ENCODE measurements around the gene BAIAP2L2.
"Not testable (repeated sequence)": the region's sequence is repeated elsewhere in the genome, so short reads cannot be mapped to it uniquely, and the experiment has no call there.

BAIAP2L2 gene

DNA sequence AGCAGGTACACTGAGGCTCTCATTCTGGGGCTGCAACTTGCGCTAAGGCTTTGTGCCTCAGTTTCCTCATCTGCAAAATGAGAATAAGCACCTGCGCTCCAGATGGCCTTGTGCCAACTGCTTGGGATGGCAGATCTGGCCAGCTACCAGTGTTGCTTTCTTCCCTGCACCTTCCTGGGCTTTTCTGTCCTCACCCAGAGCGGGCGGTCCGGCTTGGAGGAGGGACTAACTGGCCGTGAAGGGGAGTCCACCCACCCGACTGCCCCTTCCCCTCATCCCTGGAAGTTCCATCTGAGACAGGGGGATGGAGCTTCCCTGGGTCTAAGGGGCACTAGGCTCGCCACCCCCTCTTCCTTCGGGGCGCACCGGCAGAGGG lies 30.0 kb downstream of the BAIAP2L2 start:
- DNase-seq = no peak

DNA sequence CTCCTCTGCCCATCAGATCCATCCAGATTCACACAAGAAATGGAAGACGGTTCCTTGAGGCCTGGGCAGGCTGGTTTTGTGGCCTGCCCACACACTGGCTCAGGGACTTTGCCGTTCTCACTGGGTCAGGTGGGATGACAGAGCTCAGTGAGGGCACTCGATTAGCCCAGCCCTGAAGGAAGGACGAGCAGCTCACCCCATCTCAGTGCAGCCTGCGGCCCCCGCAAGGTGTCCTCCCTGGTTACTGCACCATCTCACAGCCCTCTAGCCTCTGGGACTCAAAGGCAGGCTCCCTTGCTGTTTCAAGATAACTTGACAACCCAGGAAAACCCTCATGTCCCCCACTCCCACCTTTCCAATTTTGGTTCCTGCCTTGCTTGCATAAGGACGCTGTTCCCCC lies 30.7 kb downstream of the BAIAP2L2 start:
- DNase-seq = no peak

DNA sequence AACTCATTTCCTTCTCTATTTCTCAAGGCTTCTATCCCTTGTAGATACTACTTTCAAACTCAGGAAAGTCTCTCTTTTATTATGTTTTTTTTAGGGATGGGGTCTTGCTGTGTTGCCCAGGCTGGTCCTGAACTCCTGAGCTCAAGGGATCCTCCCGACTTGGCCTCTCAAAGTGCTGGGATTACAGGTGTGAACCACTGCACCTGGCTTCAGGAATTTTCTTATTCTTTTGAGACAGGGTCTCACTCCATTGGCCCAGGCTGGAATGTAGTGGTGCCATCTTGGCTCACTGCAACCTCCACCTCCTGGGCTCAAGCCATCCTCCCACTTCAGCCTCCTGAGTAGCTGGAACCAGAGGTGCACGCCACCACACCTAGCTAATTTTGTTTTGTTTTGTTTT lies 31.3 kb downstream of the BAIAP2L2 start:
- DNase-seq = not testable (repeated sequence)

DNA sequence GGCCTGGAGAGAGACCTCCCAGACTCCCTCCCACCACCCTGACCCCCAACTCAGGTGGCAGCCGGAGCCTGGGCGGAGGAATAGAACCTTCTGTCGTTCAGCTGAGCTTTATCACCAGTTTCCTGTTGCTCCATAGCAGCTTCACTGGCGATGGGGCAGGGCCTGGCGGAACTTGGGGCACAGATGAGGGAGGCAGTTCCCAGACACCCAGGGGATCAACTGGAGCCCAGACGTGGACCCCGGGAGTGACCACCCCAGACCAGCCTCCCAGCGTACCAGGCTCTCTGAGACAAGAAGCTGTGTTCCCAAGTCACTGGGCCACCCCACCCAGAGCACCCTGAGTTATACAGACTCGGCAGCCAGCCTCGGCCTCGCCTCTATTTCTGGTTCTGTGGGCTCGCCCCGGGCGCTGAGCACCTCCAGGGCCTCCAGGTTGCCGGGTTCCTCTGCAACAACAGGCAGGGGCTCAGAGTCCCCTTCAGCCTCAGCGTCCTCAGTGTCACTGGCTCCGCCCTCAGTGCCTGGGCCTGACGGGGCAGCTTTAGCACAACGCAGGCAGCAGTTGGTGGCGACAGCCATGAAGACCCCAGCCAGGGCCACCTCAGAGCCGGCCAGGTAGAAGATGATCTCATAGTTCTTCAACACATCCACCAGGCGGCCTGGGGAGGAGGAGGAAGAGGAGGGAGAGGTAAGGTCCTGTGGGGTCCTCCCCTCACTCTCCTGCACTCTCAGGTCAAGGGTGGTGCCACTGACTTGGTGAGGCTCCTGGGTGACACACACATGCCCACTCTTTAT lies 32.2 kb downstream of the BAIAP2L2 start:
- DNase-seq = no peak

DNA sequence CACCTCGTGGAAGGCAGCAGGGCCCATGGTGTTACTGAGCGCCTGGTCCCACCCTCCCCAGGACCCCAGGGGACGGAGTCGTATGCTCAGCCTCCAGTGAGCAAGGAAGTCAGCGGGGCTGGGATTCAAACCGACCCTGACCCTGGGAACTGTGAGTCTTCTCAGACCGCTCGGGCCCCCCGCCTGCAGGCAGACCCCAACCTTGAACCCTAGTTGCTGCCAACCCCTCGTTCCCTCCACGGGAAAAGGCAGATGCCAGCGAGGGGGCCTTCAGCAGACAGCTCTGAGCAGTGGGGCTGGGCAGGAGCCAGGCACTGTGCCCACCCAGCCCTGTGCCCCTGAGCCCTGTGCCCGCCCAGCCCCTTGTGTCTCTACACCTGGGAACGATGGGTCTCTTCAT lies 32.9 kb downstream of the BAIAP2L2 start:
- no peak for DNase-seq

DNA sequence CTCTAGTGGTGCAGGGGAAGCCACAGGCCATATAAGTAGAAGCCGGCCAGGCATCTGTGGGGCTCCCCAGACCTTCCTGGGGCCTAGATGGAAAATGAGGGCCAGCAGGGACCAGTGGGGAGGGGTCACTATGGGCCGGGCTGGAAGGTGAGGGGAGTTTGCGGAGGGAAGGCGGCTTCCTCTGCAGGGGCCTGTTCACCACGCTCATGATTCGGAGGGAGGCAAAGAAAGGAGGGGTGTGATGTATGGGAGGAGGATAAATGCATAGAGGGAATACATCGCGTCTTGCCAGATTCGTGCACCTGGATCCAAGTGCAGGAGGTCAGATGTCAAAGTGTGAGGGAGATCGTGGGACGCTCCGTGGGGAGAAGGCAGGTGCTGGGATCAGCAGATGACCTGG lies 33.4 kb downstream of the BAIAP2L2 start:
- DNase-seq = no peak

DNA sequence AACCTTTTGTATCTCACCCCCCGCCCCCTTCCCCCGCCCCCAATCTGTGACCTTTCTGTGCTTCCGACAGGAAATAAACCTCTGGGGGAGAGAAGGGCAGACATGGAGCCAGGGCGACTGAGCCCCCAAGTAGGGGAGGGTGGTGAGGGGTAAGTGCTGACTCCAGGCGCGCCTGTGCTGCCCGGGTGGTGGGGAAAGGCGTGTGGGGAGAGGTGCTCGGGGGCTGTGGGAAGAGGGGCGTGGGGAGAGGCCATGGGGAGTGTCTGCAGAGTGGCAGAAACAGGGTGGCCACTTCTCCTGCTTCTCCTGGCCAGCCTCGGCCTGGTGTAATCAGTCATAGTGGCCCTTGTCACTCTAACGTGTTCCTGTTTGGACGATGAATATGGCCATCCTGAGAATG lies 34.5 kb downstream of the BAIAP2L2 start:
- no peak for DNase-seq

DNA sequence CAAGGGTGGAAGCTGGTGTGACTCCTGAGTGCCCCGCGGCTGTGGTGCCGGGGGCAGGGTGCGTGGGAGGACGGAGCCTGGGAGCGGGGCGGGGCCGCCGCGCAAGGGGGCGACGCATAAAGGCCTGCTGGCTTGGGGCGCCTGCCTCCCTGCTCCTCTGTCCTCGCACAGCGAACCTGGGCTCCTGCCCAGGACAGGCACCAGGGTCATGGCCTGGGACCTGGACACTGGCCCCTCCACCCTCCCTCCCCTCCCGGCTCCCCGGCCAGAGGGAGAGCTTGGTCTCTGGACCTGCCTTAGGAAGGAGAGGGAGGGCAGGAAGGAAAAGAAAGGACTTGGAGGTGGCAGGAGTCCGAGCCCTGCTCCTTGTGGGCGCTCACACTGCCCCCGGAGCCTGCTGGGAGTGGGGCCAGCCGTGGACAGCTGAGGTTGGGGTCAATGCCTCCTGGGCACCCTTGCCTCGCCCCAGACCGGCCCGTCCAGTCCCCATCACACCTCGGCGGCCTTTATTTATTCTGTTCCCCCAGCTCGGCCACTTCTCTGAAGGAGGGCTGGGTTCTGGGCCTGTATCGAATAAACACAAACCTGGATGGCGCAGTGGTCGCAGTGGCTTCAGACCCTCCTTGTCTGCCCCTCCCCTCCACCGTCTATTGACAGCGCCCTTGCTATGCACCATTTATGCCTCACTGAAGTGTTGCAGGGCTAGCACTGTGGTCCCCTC lies 35.2 kb downstream of the BAIAP2L2 start:
- DNase-seq = no peak

DNA sequence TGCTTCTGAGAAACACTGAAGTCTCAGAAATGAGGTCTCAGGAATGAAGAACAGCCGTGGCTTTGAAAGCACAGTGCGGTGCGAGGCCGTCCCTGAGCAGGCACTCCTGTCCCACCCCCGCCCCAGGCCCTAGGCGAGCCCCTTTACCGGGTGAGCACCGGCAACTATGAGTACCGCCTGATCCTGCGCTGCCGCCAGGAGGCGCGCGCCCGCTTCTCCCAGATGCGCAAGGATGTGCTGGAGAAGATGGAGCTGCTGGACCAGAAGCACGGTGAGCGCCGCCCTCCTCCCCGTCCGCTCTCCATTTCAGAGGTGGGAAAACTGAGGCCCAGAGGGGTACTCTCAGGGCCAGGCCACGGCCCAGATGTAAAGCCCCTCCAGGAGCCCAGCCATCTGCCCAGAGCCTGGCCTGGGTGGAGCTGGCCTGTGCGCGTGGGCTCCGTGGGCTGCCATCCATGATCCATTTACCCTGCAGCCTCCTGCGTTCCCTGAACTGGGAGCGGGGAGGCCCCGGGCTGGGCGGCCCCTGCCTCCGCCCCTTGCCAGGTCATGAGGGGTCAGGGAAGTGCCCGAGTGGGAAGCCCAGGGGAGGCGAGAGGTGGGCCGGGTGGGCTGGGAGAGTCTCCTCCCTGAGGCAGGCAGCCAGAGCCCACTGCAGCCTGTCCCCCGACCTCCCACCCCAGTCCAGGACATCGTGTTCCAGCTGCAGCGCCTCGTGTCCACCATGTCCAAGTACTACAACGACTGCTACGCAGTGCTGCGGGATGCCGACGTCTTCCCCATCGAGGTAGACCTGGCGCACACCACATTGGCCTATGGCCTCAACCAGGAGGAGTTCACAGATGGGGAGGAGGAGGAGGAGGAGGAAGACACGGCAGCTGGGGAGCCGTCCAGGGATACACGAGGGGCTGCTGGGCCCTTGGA lies 36.0 kb downstream of the BAIAP2L2 start:
- DNase-seq = no peak

DNA sequence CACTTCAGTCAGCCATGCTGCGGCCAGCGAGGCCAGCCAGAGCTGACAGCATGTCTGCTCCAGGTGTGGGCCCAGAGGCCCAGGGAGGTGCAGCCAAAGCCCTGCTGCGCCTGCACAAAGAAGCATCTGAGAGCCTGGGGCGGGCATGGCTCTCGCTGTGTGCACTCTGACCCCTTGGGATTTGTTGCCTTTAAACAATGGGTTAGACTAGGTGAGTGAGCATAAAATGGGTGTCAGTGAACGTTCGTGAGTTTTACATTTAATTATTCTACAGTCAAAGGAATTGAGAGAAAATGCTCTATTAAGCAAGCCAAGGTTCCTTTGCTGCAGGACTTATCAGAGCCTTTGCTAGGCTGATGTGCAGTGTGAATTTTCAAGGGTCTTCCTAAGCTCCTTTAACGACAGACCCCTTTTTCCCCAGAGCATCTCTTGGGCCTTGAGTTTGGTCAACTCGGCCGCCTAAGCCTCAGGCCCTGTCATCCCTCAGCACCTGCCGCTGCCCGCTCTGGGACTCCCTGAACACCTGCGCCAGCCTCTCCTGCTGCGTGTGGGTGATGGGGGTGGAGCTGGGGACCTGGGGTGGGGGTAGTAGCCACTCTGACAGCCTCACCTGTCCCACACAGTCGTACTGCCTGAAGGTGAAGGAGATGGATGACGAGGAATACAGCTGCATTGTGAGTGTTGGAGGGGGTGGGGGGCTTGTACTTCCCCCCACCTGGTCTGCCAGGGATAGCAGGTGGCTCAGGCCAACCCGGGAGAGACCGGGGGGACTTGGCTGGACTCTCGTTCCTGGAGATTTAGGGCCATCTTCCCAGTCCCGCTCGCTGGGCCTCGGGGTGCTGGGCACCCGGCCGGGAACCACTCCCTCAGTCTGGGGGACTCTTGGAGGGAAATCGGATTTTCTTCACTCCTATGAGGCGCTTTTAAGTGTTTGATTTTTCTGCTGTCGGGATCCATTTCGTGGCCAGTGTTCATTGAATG lies 37.0 kb downstream of the BAIAP2L2 start:
- DNase-seq = no peak

DNA sequence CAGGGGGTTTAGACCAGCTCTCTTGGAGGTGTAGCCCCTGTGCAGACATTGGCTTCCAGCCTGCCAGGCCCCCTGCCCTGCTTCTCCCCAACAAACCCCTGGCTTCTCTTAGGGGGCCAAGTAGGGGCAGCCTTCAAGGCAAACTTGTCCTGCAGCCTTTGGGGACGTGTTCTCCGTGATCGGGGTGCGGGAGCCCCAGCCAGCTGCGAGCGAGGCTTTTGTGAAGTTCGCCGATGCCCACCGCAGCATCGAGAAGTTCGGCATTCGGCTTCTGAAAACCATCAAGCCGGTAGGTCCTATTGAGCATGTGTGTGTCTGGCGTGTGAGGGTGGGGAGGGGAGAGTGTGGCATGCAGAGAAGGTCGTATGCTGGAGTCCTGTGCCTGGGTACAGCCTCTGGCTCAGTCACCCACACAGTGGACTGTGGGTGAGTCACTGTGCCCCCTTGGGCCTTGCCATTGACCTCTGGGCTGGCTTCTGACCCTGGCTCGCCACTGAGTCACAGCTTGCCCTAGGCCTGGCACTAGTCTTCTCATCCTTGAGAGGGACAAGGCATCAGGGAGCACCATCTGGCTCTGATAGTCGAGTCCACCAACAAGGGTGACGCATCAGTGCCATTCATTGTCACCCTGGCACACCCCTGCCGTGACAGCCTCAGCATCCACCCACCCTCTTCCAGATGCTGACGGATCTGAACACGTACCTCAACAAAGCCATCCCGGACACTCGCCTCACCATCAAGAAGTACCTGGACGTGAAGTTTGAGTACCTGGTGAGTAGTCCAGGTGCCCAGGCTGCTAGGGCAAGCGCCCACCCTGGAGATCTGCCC lies 37.9 kb downstream of the BAIAP2L2 start:
- no peak for DNase-seq

DNA sequence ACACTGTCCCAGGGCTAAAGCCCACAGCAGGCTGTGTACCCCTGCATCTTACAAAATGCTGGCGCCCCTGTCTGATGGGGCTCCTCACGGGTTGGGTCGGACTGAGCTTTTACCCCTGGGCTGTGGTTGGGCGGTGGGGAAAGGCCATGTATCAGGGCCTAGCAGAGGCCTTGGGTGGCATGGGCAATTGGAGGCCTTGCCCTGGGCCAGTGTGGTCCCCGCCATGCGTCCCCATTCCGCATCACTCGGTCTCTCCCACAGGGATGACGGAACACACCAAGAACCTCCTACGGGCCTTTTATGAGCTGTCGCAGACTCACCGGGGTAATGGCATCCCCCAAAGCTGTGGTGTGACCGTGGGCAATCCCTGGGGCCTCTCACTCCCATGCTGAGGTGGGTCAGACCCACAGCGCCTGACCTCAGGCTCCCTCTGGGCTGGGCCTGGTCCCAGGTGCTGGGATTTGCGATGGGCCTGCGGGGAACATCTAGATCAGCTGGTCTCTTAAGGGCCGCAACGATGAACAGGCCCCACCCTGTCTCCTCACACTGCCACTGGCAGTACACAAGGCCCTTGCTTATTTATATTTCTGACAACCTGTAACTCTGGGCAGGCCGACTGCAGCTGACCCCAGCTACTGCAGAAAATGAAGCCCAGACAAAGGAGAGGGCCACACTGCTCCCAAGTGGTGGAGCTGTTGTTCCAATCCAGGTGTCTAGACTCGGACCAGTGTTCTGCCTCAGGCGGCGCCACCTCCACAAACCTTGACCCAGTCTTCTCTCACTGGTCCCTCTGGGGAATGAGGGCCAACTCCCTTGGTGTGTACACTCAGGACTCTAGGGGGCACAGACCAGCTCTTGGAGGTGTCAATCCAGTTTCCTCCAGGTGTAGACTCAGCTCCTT lies 38.8 kb downstream of the BAIAP2L2 start:
- no peak for DNase-seq

DNA sequence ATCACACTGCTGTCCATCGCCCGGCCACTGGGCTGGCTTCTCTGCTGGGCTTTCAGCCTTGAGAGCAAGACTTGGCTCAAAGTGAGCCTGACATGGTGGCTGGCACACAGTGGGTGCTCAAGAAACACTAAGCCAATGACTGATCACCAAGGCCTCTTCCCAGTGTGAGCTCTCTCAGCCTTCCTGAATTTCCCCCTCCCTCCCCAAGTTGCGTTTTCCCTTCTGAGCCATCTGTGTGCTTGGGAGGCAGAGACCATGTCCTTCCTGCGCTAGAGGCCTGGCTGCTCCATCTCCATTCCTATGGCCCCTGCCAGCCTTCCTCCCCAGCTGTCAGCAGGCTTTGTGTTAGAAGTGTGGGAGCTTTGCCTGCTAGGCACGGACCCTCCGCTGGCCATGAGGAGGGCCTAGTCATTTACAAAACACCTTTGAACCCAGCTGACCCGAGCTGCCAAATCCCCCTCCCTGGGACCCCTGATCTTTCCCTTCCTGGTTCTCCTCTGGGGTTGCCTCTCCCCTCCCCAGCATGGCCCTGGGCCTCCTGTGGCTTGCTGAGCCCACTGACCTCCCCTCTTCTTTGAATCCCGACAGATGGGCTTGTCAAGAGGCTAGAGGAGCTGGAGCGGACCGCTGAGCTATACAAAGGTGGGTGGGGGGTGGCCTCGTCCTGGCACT lies 40.1 kb downstream of the BAIAP2L2 start:
- DNase-seq = no peak

DNA sequence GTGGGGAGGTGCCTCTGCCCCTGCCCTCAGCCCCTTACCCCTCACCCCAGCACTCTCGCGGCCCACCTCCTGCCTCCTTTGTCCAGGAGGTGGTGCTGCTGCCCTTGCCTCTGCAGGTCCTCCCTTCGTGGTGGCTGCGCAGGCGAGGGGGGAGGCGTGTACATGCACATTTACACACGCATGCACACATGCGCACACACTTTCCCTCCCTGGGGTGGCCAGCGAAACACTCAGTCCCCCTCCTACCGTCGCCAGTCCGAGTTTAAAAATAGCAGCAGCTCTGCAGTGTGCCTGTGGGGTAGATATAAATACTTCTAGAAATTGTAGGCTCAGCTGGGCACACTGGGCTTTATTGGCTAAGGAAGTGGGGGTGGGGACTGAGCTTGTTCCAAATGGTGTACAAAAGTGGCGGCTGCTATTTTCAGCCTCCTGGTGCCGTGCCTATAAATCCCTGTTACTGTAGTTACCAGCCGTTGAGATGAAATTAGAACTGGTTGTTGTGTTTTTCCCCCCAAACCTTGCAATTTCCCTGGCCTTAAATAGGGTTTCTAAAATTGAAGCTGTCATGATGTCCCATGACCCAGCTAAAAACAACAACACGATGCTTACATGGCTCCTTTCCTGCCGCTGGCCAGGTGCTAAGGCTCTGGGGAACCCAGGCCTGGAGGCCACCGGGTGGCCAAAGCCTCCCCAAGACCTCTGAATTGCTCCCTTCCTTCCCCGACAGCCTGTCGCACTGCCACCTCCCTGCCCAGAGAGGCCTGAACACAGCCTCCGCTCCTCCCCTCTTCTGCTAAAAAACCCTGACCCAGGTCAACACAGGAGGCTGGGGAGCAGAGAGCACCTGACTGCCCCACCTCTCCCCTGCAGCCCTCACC lies 40.9 kb downstream of the BAIAP2L2 start:
- DNase-seq = no peak

DNA sequence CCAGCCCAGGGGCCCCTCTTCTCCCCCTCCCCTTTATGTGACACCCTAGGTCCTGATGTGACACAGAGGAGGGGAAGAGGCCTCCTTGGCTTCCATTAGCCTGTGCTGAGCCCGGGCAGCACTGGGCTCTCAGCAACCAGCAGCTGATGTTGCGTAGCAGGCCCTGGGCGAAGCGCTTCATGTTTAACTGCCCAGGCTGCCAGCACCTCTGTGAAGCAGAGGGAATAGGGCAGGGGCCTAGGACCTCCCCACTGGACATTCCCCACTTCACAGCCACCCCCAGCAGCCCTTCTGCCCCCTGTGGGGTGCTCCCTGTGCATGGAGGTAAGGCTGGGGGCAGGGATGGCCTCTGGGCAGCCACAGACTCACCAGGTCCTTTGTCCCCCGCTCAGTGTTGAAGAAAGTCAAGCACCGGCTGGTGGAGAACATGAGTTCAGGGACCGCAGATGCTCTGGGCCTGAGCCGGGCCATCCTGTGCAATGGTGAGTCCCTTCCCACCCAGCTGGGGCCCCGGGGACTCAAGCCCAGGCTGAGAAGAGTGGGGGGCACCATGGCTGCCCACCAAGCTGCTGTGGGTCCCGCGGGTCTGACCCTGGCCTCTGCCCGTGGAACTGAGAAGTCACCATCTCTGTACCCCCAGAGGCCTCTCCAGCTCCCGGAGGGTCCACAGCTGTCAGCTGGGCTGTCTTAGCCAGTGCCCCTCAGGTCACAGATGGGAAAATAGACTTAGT lies 41.7 kb downstream of the BAIAP2L2 start:
- DNase-seq = no peak

DNA sequence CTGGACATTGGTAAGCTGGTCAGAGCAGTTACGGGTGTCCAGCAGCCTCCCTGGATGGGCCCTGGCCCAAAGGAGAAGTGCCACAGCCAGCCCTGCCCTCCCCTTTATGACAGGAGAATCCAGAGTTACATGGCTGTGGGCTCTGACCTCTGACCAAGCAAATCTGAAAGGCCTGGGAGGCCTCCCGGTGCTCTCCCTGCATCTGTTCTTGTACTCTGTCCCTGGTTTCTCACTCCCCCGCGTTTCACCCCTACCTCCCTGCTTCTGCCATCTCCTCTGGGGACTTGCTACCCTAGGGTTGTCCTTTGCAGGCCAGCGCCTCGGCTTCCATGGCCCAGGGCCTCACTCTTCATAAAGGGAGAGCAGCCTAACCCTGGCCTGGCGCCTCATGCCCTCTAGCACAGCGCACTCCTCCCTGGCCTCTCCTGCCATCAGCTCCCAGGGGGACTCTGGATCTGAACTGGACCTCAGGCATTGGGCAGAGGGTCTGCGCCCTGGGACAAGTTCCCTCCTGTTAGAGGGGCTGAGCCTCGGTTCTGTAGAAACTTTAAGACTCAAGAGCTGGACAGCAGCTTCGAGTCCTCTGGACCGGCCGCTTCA lies 42.6 kb downstream of the BAIAP2L2 start:
- no peak for DNase-seq

DNA sequence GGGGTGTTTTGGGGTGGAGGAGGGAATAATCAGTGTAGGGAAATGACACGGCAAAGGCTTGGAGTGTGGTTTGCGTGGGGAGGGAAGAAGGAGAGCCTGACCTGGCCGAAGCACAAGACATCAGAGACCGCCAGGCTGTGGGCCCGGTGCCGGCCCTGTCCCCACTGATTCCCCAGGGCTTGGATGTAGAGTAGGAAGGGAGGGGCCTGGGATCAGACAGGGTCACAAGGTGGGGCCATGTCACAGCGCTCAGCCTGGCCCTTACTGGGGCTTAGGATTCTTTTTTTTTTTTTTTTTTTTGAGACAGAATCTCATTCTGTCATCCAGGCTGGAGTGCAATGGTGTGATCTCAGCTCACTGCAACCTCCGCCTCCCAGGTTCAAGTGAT lies 43.5 kb downstream of the BAIAP2L2 start:
- no peak for DNase-seq
